K562 (cell line): ENCODE results near the gene DAW1. TPM values are rescaled to one million over a fixed set of nuclear protein-coding genes. Genes with fewer than 3 reads are reported as not detected.

Experiments
- ATAC-seq: fragments of 200-7000 bp; cut with Tn5 transposase; 3 replicates; pipeline ENCODE4 v1.9.1; 2020; ENCODE audit warnings: moderate library complexity
- BruUV-seq: library from RNA; stranded (reverse); fragments of 400-500 nt; replicated peaks from 2 replicates; lab custom pipeline; 2021; lab: Mats Ljungman, UMichigan
- CTCF ChIA-PET: fragments of 300-600 bp; formaldehyde crosslinking; extraction: SDS; loops from one replicate; lab custom pipeline; 2021; ENCODE audit warnings: low intra/inter-chr PET ratio; lab: Yijun Ruan, JAX
- POLR2A ChIA-PET: fragments of 300-600, 350-650 bp; sonication (Branson Sonifier 250); formaldehyde crosslinking; extraction: SDS; loops from one replicate; lab custom pipeline; 2021; ENCODE audit warnings: antibody characterized with exemption, inconsistent platforms; lab: Yijun Ruan, JAX
- DNase-seq, 4 experiments: peaks; one replicate each; pipeline versions ENCODE4 v3.0.0 to v3.0.0-alpha.2; 2011 to 2018; ENCODE audit warnings: low spot score in 3 of 4, mixed read lengths in 3 of 4; ENCODE audit errors: extremely low read depth in 1 of 4
- FAIRE-seq: peaks from 2 replicates; lab custom pipeline; 2011; peaks lifted over from hg19 to GRCh38; lab: Jason Lieb, UNC
- H2AFZ ChIP-seq: 2 replicates; pipeline ENCODE4 v1.6.0; 2011; ENCODE audit warnings: low read depth, low read length, control low read depth, inconsistent platforms
- H3K27ac ChIP-seq: fragments of 200-600 bp; 3 replicates; pipeline ENCODE4 v1.8.0; 2011; ENCODE audit warnings: low read depth, mild to moderate bottlenecking, control low read depth, inconsistent platforms, low read length, moderate library complexity, mixed read lengths; ENCODE audit errors: extremely low read depth
- H3K27me3 ChIP-seq, 2 experiments: fragments of 300-600 bp in 1 of 2; 2 replicates in 1 of 2; 3 replicates in 1 of 2; pipeline versions ENCODE4 v1.6.0 to v1.8.0; 2011; ENCODE audit warnings: inconsistent platforms in 2 of 2, low read length in 2 of 2, mild to moderate bottlenecking in 1 of 2, mixed read lengths in 1 of 2, moderate library complexity in 1 of 2; ENCODE audit not compliant: control insufficient read depth in 2 of 2, insufficient read depth in 2 of 2
- H3K36me3 ChIP-seq: fragments of 300-600 bp; 3 replicates; pipeline ENCODE4 v1.8.0; 2011; ENCODE audit warnings: mild to moderate bottlenecking, low read length, inconsistent platforms; ENCODE audit not compliant: control insufficient read depth, insufficient read depth
- H3K4me1 ChIP-seq, 2 experiments: fragments of 200-600 bp in 1 of 2; replicated peaks in 1 of 2; 2 replicates in 1 of 2; 3 replicates in 1 of 2; pipeline versions ENCODE4 v1.5.1 to v1.8.0; 2011; ENCODE audit warnings: inconsistent platforms in 2 of 2, low read length in 2 of 2, mild to moderate bottlenecking in 1 of 2, mixed read lengths in 1 of 2, moderate library complexity in 1 of 2; ENCODE audit not compliant: control insufficient read depth in 2 of 2, insufficient read depth in 2 of 2
- H3K4me2 ChIP-seq: 2 replicates; pipeline ENCODE4 v1.6.1; 2011; ENCODE audit warnings: low read length, control low read depth, inconsistent platforms, mixed read lengths; ENCODE audit not compliant: insufficient read depth
- H3K4me3 ChIP-seq: fragments of 200-600 bp; sonication (generic), shearing (Covaris generic); 2 replicates; pipeline ENCODE4 v1.5.1; 2016; ENCODE audit warnings: control low read depth, inconsistent platforms
- H3K79me2 ChIP-seq: fragments of 200-600 bp; 3 replicates; pipeline ENCODE4 v1.8.0; 2011; ENCODE audit warnings: low read length, inconsistent platforms; ENCODE audit not compliant: control insufficient read depth, insufficient read depth
- H3K9ac ChIP-seq, 2 experiments: 2 replicates each; pipeline versions ENCODE4 v1.6.0 to v1.6.1; 2011; ENCODE audit warnings: low read depth in 2 of 2, low read length in 2 of 2, control low read depth in 1 of 2, inconsistent platforms in 1 of 2, mild to moderate bottlenecking in 1 of 2, mixed read lengths in 1 of 2; ENCODE audit not compliant: insufficient read depth in 1 of 2
- H3K9me1 ChIP-seq: one replicate; pipeline ENCODE4 v1.6.0; 2011; ENCODE audit warnings: inconsistent platforms, mild to moderate bottlenecking, low read length, moderate library complexity; ENCODE audit not compliant: control insufficient read depth, insufficient read depth
- H3K9me3 ChIP-seq: replicated peaks from 2 replicates; pipeline ENCODE4 v1.5.1; 2011; ENCODE audit warnings: low read depth, low read length, inconsistent platforms; ENCODE audit not compliant: control insufficient read depth, insufficient read depth
- H4K20me1 ChIP-seq: replicated peaks from 2 replicates; pipeline ENCODE4 v1.6.1; 2011; ENCODE audit warnings: low read length, inconsistent platforms, mixed read lengths; ENCODE audit not compliant: control insufficient read depth, insufficient read depth
- ATF1 ChIP-seq, 2 experiments: fragments of 450-650 bp in 1 of 2; IDR thresholded peaks; 2 replicates each; pipeline ENCODE4 v1.6.1; 2016; ENCODE audit warnings: missing compliant biosample characterization in 1 of 2, missing genetic modification characterization in 1 of 2
- ATF7 ChIP-seq: fragments of 450-650 bp; IDR thresholded peaks from 2 replicates; pipeline ENCODE4 v1.7.1; 2014; ENCODE audit warnings: mild to moderate bottlenecking, moderate library complexity
- BRD4 ChIP-seq: fragments of 200-600 bp; sonication (generic); IDR thresholded peaks from 2 replicates; pipeline ENCODE4 v1.6.1; 2017; ENCODE audit warnings: inconsistent platforms
- GABPB2 ChIP-seq: fragments of 250-450 bp; sonication (Bioruptor Pico); conservative IDR thresholded peaks from 2 replicates; pipeline ENCODE4 v1.5.1; 2021; ENCODE audit warnings: mild to moderate bottlenecking
- KAT7 ChIP-seq: sonication (generic); formaldehyde crosslinking; IDR thresholded peaks from 2 replicates; pipeline ENCODE4 v1.8.0; 2022; ENCODE audit warnings: missing genetic modification reagents, mild to moderate bottlenecking, borderline replicate concordance
- NCOA6 ChIP-seq: fragments of 450-650 bp; IDR thresholded peaks from 2 replicates; pipeline ENCODE4 v1.6.1; 2017; ENCODE audit warnings: mild to moderate bottlenecking
- NFATC3 ChIP-seq: fragments of 450-650 bp; IDR thresholded peaks from 2 replicates; pipeline ENCODE4 v1.6.1; 2017; ENCODE audit warnings: mild to moderate bottlenecking
- NFYB ChIP-seq: IDR thresholded peaks from 2 replicates; pipeline ENCODE4 v1.6.1; 2011; ENCODE audit warnings: mild to moderate bottlenecking, moderate library complexity; ENCODE audit not compliant: insufficient read length; ENCODE audit errors: extremely low read depth
- POLR2H ChIP-seq: IDR thresholded peaks from 2 replicates; pipeline ENCODE4 v1.6.1; 2016; ENCODE audit warnings: missing genetic modification characterization, low read depth, mild to moderate bottlenecking, control low read depth, missing compliant biosample characterization, moderate library complexity
- SREBF1 ChIP-seq: fragments of 150-350 bp; IDR thresholded peaks from 2 replicates; pipeline ENCODE4 v1.6.1; 2014; ENCODE audit warnings: antibody characterized with exemption, low read depth, low read length, borderline replicate concordance
- TCF3 ChIP-seq: sonication (generic); formaldehyde crosslinking; IDR thresholded peaks from 2 replicates; pipeline ENCODE4 v1.4.0; 2020; ENCODE audit warnings: mild to moderate bottlenecking, missing genetic modification reagents
- ZKSCAN1 ChIP-seq: fragments of 150-350 bp; IDR thresholded peaks from 2 replicates; pipeline ENCODE4 v1.6.1; 2016; ENCODE audit warnings: low read depth, low read length
- ZNF140 ChIP-seq: fragments of 250-450 bp; sonication (Bioruptor Pico); IDR thresholded peaks from 2 replicates; pipeline ENCODE4 v1.8.0; 2021; ENCODE audit warnings: moderate library complexity, mild to moderate bottlenecking, inconsistent platforms
- ZNF23 ChIP-seq: fragments of 250-450 bp; sonication (Bioruptor Pico); IDR thresholded peaks from 2 replicates; pipeline ENCODE4 v1.4.0; 2020; ENCODE audit warnings: mild to moderate bottlenecking
- ZNF384 ChIP-seq: IDR thresholded peaks from 2 replicates; pipeline ENCODE4 v1.6.1; 2012; ENCODE audit warnings: low read depth, low read length, improper control_type of control experiment
- WGBS: fragments of 100-300 bp; shearing (Covaris generic); methylation state at CpG from one replicate; pipeline ENCODE4 v1.1.6; 2016; ENCODE audit warnings: low coverage, mixed read lengths; ENCODE audit not compliant: insufficient coverage; ENCODE audit errors: missing lambda C conversion rate; 5-methylcytosine and 5-hydroxymethylcytosine counted together
- in situ Hi-C: fragments of 300-500 bp; cut with MboI; formaldehyde crosslinking; loops from 4 replicates; pipeline ENCODE4 v1.15.0; 2018; ENCODE audit warnings: inconsistent platforms, mixed read lengths
- intact Hi-C: fragments of 100-400 bp; cut with micrococcal nuclease; formaldehyde crosslinking; loops from 2 replicates; pipeline ENCODE4 v1.14.2; 2022
- polyA plus RNA-seq, 8 experiments: library from polyadenylated mRNA; depleted of rRNA in 4 of 8; stranded (reverse) in 5 of 8; unstranded in 3 of 8; fragments of >200 nt; fragmentation: Nextera tagmentation in 2 of 8; fragmentation: Illumina TruSeq in 1 of 8; extraction: Ambion mirVana in 2 of 8; extraction: Trizol in 1 of 8; gene quantifications; 2 replicates each; pipeline versions ENCODE4 v1.2.1 to v1.2.3, GENCODE V29; 2011 to 2014; ENCODE audit warnings: inconsistent platforms in 1 of 8, missing spikeins in 1 of 8
- total RNA-seq, 7 experiments: library from RNA; depleted of rRNA in 6 of 7; stranded (reverse); fragments of >200 nt in 6 of 7; fragmentation: Illumina TruSeq in 2 of 7; extraction: Trizol in 2 of 7; gene quantifications; 2 replicates each; pipeline versions ENCODE4 v1.2.1 to v1.2.3, GENCODE V29; 2011 to 2021; ENCODE audit warnings: low replicate concordance in 1 of 7
- TF ChIP-seq, protein P1 (sequence below): fragments of 250-450 bp; sonication (Bioruptor Pico); IDR thresholded peaks from 2 replicates; pipeline ENCODE4 v1.8.0; 2022; ENCODE audit warnings: moderate library complexity, mild to moderate bottlenecking, inconsistent platforms
- TF ChIP-seq, protein P2 (sequence below): fragments of 450-650 bp; conservative IDR thresholded peaks from 2 replicates; pipeline ENCODE4 v1.6.1; 2016; ENCODE audit warnings: missing genetic modification characterization, low read depth, mild to moderate bottlenecking, control low read depth, missing compliant biosample characterization
- TF ChIP-seq, protein P3 (sequence below): sonication (generic); formaldehyde crosslinking; IDR thresholded peaks from 2 replicates; pipeline ENCODE4 v1.8.1; 2022; ENCODE audit warnings: missing genetic modification reagents
- TF ChIP-seq, protein P4 (sequence below): fragments of 250-450 bp; sonication (Bioruptor Pico); IDR thresholded peaks from 2 replicates; pipeline ENCODE4 v1.5.0; 2021

The DAW1 gene
- total and polyA plus RNA-seq, 9 of the 15 experiments (the other 6 are each of a cell fraction or from before 2014, with no cell fraction given) = not detected

DNA sequence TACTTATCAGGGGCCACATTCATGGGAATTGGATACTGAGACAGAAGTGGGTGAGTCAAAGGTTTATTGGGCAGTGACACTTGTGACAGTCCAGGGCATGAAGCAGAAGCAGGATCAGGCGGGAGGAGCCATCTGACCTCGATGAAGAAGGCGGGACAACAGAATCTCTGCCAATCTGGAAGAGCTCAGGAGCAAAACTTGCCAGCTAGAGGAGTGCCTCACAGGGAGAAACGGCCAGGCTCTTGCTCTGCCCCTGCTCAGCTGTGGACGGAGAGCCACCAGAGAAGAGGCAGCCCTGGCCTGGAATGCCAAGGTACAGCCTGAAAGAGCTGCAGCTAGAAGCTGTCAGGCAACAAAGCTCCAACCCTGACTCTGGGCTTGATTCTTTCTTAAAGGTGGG lies 16.9 kb downstream of the DAW1 start (continued):
- TF ChIP-seq, protein P1, sequence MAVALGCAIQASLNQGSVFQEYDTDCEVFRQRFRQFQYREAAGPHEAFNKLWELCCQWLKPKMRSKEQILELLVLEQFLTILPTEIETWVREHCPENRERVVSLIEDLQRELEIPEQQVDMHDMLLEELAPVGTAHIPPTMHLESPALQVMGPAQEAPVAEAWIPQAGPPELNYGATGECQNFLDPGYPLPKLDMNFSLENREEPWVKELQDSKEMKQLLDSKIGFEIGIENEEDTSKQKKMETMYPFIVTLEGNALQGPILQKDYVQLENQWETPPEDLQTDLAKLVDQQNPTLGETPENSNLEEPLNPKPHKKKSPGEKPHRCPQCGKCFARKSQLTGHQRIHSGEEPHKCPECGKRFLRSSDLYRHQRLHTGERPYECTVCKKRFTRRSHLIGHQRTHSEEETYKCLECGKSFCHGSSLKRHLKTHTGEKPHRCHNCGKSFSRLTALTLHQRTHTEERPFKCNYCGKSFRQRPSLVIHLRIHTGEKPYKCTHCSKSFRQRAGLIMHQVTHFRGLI (CRISPR knock-in tag) = no peak
- TF ChIP-seq, protein P2, sequence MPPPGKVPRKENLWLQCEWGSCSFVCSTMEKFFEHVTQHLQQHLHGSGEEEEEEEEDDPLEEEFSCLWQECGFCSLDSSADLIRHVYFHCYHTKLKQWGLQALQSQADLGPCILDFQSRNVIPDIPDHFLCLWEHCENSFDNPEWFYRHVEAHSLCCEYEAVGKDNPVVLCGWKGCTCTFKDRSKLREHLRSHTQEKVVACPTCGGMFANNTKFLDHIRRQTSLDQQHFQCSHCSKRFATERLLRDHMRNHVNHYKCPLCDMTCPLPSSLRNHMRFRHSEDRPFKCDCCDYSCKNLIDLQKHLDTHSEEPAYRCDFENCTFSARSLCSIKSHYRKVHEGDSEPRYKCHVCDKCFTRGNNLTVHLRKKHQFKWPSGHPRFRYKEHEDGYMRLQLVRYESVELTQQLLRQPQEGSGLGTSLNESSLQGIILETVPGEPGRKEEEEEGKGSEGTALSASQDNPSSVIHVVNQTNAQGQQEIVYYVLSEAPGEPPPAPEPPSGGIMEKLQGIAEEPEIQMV (tag) = no peak
- no peak for TF ChIP-seq BRD4

DNA sequence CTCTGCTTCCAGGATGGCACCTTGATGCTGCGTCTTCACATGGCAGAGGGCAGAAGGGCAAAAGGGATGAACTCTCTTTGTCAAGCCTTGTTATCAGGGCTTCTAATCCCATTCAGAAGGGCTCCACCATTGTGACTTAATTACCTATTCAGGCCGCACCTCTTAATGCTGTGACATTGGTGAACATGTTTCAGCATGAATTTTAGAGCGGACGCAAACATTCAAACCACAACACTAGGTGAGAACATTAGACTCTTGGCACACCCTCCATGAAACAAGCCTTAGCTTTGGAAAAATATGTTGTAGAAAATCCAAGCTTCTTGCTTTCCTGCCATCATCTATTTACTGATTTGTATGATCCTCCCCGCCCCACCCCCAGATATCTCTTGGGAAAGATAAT lies 17.9 kb downstream of the DAW1 start:
- CTCF ChIA-PET = no interaction called here
- no peak overlapping the region for H3K4me3 ChIP-seq
- in situ Hi-C loops (loop anchor here (10.0 kb wide), 1 partner anchor 765 kb away; no protein-coding TSS in a partner anchor), intact Hi-C loops (no loop called here)
- H3K4me1 ChIP-seq = no peaks in the 10 kb centered on the region
- no peaks in the 10 kb centered on the region for H3K9me1 ChIP-seq
- H3K27ac ChIP-seq = no peak overlapping the region
- no peaks in the 10 kb centered on the region for H3K27me3 ChIP-seq
- no peaks in the 10 kb centered on the region for H3K9me3 ChIP-seq
- 0% methylated on average over 5 of the region's 5 CpGs for WGBS
- BruUV-seq = no TSS peak
- no peak overlapping the region for H2AFZ ChIP-seq
- H3K79me2 ChIP-seq = no peaks in the 10 kb centered on the region
- POLR2A ChIA-PET = no interaction called here
- no peak overlapping the region for H3K4me2 ChIP-seq
- H3K36me3 ChIP-seq = no peaks in the 10 kb centered on the region
- DNase-seq = no peak
- no peaks in the 10 kb centered on the region for H4K20me1 ChIP-seq
- FAIRE-seq = no peak
- no peak for ATAC-seq
- no peak overlapping the region for H3K9ac ChIP-seq
- TF ChIP-seq GABPB2 (CRISPR knock-in tag) (no peak), NFYB (no peak), NFATC3 (no peak), ZNF384 (no peak), TCF3 (no peak), POLR2H (tag) (no peak), ZKSCAN1 (no peak), ATF7 (no peak), ZNF140 (no peak), SREBF1 (no peak), KAT7 (CRISPR knock-in tag) (no peak), ATF1 (CRISPR knock-in tag; IDR thresholded peaks at IDR 0.05) (no peak), ATF1 (tag; IDR thresholded peaks at IDR 0.05) (no peak), ZNF23 (CRISPR knock-in tag) (no peak), NCOA6 (no peak)
- TF ChIP-seq, protein P3, sequence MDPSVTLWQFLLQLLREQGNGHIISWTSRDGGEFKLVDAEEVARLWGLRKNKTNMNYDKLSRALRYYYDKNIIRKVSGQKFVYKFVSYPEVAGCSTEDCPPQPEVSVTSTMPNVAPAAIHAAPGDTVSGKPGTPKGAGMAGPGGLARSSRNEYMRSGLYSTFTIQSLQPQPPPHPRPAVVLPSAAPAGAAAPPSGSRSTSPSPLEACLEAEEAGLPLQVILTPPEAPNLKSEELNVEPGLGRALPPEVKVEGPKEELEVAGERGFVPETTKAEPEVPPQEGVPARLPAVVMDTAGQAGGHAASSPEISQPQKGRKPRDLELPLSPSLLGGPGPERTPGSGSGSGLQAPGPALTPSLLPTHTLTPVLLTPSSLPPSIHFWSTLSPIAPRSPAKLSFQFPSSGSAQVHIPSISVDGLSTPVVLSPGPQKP (CRISPR knock-in tag) = no peak
- TF ChIP-seq, protein P4, sequence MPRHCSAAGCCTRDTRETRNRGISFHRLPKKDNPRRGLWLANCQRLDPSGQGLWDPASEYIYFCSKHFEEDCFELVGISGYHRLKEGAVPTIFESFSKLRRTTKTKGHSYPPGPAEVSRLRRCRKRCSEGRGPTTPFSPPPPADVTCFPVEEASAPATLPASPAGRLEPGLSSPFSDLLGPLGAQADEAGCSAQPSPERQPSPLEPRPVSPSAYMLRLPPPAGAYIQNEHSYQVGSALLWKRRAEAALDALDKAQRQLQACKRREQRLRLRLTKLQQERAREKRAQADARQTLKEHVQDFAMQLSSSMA (CRISPR knock-in tag) = no peak
